SK-N-SH (cell line): ENCODE measurements around the gene RELCH. TPM values are rescaled to one million over a fixed set of nuclear protein-coding genes. Genes with fewer than 3 reads are reported as not detected.

ENCODE experiments used
- CTCF ChIA-PET: fragments of 300-600, 350-600 bp; formaldehyde crosslinking; extraction: SDS; loops from one replicate; lab custom pipeline; 2021; lab: Yijun Ruan, JAX
- POLR2A ChIA-PET: fragments of 350-600 bp; sonication (Branson Sonifier 250); formaldehyde crosslinking; extraction: SDS; loops from one replicate; lab custom pipeline; 2020; ENCODE audit warnings: antibody characterized with exemption, inconsistent platforms; lab: Yijun Ruan, JAX
- DNase-seq: peaks from one replicate; pipeline ENCODE4 v3.0.0; 2012
- H2AFZ ChIP-seq: fragments of 200-600 bp; sonication (generic); 2 replicates; pipeline ENCODE4 v1.8.1; 2016; ENCODE audit warnings: antibody characterized with exemption, mild to moderate bottlenecking, low read depth
- H3F3A ChIP-seq: fragments of 200-600 bp; sonication (generic); replicated peaks from 2 replicates; pipeline ENCODE3; 2016; ENCODE audit warnings: antibody characterized with exemption, mild to moderate bottlenecking; ENCODE audit not compliant: insufficient read depth
- H3K27ac ChIP-seq, 2 experiments: fragments of 200-500 bp in 1 of 2; fragments of 200-600 bp in 1 of 2; sonication (Bioruptor generic) in 1 of 2; sonication (generic), shearing (Covaris generic) in 1 of 2; 2 replicates each; pipeline versions ENCODE4 v1.5.1 to v1.6.1; 2014 to 2016; ENCODE audit warnings: low read depth in 2 of 2, inconsistent platforms in 1 of 2, low read length in 1 of 2, mild to moderate bottlenecking in 1 of 2, mixed read lengths in 1 of 2
- H3K27me3 ChIP-seq: fragments of 200-600 bp; sonication (generic), shearing (Covaris generic); 2 replicates; pipeline ENCODE4 v1.6.1; 2016; ENCODE audit warnings: mixed run types; ENCODE audit not compliant: insufficient read depth
- H3K36me3 ChIP-seq, 2 experiments: fragments of 200-500 bp in 1 of 2; fragments of 200-600 bp in 1 of 2; sonication (Bioruptor generic) in 1 of 2; sonication (generic) in 1 of 2; replicated peaks in 1 of 2; 2 replicates each; pipeline versions ENCODE3 to v1.5.1; 2014 to 2016; ENCODE audit warnings: low read length in 1 of 2, mild to moderate bottlenecking in 1 of 2; ENCODE audit not compliant: insufficient read depth in 2 of 2, control insufficient read depth in 1 of 2
- H3K4me1 ChIP-seq, 2 experiments: fragments of 200-500 bp in 1 of 2; fragments of 200-600 bp in 1 of 2; sonication (Bioruptor generic) in 1 of 2; sonication (generic), shearing (Covaris generic) in 1 of 2; 2 replicates each; pipeline versions ENCODE4 v1.5.1 to v1.6.1; 2014 to 2016; ENCODE audit warnings: low read depth in 1 of 2, low read length in 1 of 2, mixed run types in 1 of 2; ENCODE audit not compliant: insufficient read depth in 2 of 2, control insufficient read depth in 1 of 2
- H3K4me2 ChIP-seq: fragments of 200-600 bp; sonication (generic), shearing (Covaris generic); 2 replicates; pipeline ENCODE4 v1.6.1; 2017; ENCODE audit warnings: mixed run types
- H3K4me3 ChIP-seq, 2 experiments: fragments of 200-500 bp in 1 of 2; fragments of 200-600 bp in 1 of 2; sonication (Bioruptor generic) in 1 of 2; sonication (generic), shearing (Covaris generic) in 1 of 2; 2 replicates each; pipeline versions ENCODE4 v1.5.1 to v1.8.1; 2014 to 2016; ENCODE audit warnings: low read depth in 2 of 2, inconsistent platforms in 1 of 2, low read length in 1 of 2, mild to moderate bottlenecking in 1 of 2, mixed read lengths in 1 of 2, moderate library complexity in 1 of 2
- H3K79me2 ChIP-seq: fragments of 200-600 bp; sonication (generic); 2 replicates; pipeline ENCODE4 v1.8.1; 2017; ENCODE audit warnings: mild to moderate bottlenecking; ENCODE audit not compliant: insufficient read depth
- H3K9ac ChIP-seq: fragments of 200-600 bp; sonication (generic); 2 replicates; pipeline ENCODE4 v1.6.1; 2017; ENCODE audit warnings: mixed run types
- H3K9me2 ChIP-seq: fragments of 200-600 bp; sonication (generic); 2 replicates; pipeline ENCODE4 v1.6.1; 2017; ENCODE audit warnings: mixed run types
- H3K9me3 ChIP-seq: fragments of 200-600 bp; sonication (generic); 2 replicates; pipeline ENCODE4 v1.6.1; 2017; ENCODE audit warnings: mixed run types, mild to moderate bottlenecking, moderate library complexity
- H4K20me1 ChIP-seq: fragments of 200-600 bp; sonication (generic); 2 replicates; pipeline ENCODE4 v1.6.1; 2017; ENCODE audit warnings: mild to moderate bottlenecking, mixed run types; ENCODE audit not compliant: insufficient read depth
- CHD2 ChIP-seq: fragments of 150-350 bp; IDR thresholded peaks from 2 replicates; pipeline ENCODE4 v1.6.1; 2018; ENCODE audit warnings: low read length; ENCODE audit not compliant: partially characterized antibody
- ELF1 ChIP-seq: IDR thresholded peaks from 2 replicates; pipeline ENCODE4 v1.4.0; 2012
- EZH2phosphoT487 ChIP-seq: fragments of 200-600 bp; sonication (generic); IDR thresholded peaks from 2 replicates; pipeline ENCODE4 v1.6.1; 2017; ENCODE audit warnings: low read depth, mixed run types, mild to moderate bottlenecking, antibody characterized with exemption, moderate library complexity, borderline replicate concordance
- GATA2 ChIP-seq: sonication (generic); formaldehyde crosslinking; IDR thresholded peaks from 2 replicates; pipeline ENCODE4 v1.5.0; 2020; ENCODE audit warnings: mild to moderate bottlenecking, missing genetic modification reagents
- MEF2A ChIP-seq: IDR thresholded peaks from 2 replicates; pipeline ENCODE4 v1.4.0; 2012; ENCODE audit warnings: low read depth, borderline replicate concordance
- MXI1 ChIP-seq: IDR thresholded peaks from 2 replicates; pipeline ENCODE4 v1.6.1; 2012; ENCODE audit warnings: mild to moderate bottlenecking, low read depth, low read length, improper control_type of control experiment
- NRF1 ChIP-seq: IDR thresholded peaks from 2 replicates; pipeline ENCODE4 v1.6.1; 2012; ENCODE audit warnings: low read depth, mild to moderate bottlenecking, low read length
- POLR2AphosphoS5 ChIP-seq: IDR thresholded peaks from 2 replicates; pipeline ENCODE4 v1.6.1; 2012; ENCODE audit warnings: low read depth, low read length
- RCOR1 ChIP-seq: fragments of 150-350 bp; IDR thresholded peaks from 2 replicates; pipeline ENCODE4 v1.6.1; 2017; ENCODE audit warnings: antibody characterized with exemption, low read length
- SMC3 ChIP-seq: IDR thresholded peaks from 2 replicates; pipeline ENCODE4 v1.6.1; 2012; ENCODE audit warnings: low read depth, low read length, improper control_type of control experiment
- TAF1 ChIP-seq: IDR thresholded peaks from 2 replicates; pipeline ENCODE4 v1.6.1; 2012; ENCODE audit warnings: low read depth, mild to moderate bottlenecking, low read length, moderate library complexity, borderline replicate concordance
- TCF12 ChIP-seq: IDR thresholded peaks from 2 replicates; pipeline ENCODE4 v1.4.0; 2012
- WGBS: methylation state at CpG from one replicate; pipeline ENCODE4 v1.1.6; 2017; ENCODE audit warnings: low lambda C conversion rate; 5-methylcytosine and 5-hydroxymethylcytosine counted together
- polyA plus RNA-seq, 3 experiments: library from polyadenylated mRNA; depleted of rRNA; stranded (reverse); fragments of >200 nt; gene quantifications; 2 replicates each; pipeline ENCODE4 v1.2.3, GENCODE V29; 2012
- TF ChIP-seq, protein P1 (sequence below): fragments of 200-600 bp; sonication (generic); IDR thresholded peaks from 2 replicates; pipeline ENCODE4 v1.6.1; 2017; ENCODE audit warnings: antibody characterized with exemption, mild to moderate bottlenecking, moderate library complexity
- TF ChIP-seq, protein P2 (sequence below): IDR thresholded peaks from 2 replicates; pipeline ENCODE4 v1.4.0; 2012; ENCODE audit warnings: low read depth, borderline replicate concordance
- TF ChIP-seq, protein P3 (sequence below): IDR thresholded peaks from 2 replicates; pipeline ENCODE4; 2012

RELCH gene
- polyA plus RNA-seq, 1 of the 3 experiments (the other 2 are of a cell fraction), result 7.4 TPM

DNA sequence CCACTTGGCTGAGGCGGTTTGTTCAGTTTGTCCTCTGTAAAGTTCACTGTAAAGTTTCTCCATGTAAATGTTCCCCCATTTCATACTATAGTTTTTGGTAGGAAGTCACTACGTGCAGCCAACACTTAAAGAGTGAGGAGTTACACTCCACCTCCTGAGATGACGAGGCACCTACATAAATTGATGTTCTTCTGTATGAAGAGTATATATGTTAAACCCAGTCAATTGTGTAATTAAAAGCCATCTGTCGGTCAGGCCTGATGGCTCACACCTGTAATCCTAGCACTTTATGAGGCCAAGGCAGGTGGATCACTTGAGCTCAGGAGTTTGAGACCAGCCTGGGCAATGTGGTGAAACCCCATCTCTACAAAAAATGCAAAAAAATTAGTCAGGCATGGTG, 7.8 kb upstream of the RELCH start:
- ChIA-PET POLR2A (no interaction called here), CTCF (interaction anchor here (0.6 to 9.3 kb wide), 4 partner anchors 48 to 597 kb away, joined by 3 to 120 read pairs (median 4); no protein-coding TSS in a partner anchor)

More for the DNA sequence above, 7.8 kb upstream of the RELCH start:
- H3K4me1 ChIP-seq, result no peaks in the 10 kb centered on the region; a peak in 2 of 4 replicates
- H3K9me3 ChIP-seq, result no peaks in the 10 kb centered on the region
- 93% methylated on average over 4 of the region's 4 CpGs for WGBS
- H3K9ac ChIP-seq, result no peak overlapping the region
- H3K9me2 ChIP-seq, result no peaks in the 10 kb centered on the region
- H2AFZ ChIP-seq, result no peak overlapping the region
- TF ChIP-seq MEF2A (no peak), NRF1 (no peak), CHD2 (no peak), TAF1 (no peak), ELF1 (no peak), POLR2AphosphoS5 (no peak), GATA2 (CRISPR knock-in tag) (no peak), MXI1 (no peak), EZH2phosphoT487 (no peak), TCF12 (no peak), SMC3 (no peak), RCOR1 (no peak)
- TF ChIP-seq, protein P1, sequence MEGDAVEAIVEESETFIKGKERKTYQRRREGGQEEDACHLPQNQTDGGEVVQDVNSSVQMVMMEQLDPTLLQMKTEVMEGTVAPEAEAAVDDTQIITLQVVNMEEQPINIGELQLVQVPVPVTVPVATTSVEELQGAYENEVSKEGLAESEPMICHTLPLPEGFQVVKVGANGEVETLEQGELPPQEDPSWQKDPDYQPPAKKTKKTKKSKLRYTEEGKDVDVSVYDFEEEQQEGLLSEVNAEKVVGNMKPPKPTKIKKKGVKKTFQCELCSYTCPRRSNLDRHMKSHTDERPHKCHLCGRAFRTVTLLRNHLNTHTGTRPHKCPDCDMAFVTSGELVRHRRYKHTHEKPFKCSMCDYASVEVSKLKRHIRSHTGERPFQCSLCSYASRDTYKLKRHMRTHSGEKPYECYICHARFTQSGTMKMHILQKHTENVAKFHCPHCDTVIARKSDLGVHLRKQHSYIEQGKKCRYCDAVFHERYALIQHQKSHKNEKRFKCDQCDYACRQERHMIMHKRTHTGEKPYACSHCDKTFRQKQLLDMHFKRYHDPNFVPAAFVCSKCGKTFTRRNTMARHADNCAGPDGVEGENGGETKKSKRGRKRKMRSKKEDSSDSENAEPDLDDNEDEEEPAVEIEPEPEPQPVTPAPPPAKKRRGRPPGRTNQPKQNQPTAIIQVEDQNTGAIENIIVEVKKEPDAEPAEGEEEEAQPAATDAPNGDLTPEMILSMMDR, result no peak
- TF ChIP-seq, protein P2, sequence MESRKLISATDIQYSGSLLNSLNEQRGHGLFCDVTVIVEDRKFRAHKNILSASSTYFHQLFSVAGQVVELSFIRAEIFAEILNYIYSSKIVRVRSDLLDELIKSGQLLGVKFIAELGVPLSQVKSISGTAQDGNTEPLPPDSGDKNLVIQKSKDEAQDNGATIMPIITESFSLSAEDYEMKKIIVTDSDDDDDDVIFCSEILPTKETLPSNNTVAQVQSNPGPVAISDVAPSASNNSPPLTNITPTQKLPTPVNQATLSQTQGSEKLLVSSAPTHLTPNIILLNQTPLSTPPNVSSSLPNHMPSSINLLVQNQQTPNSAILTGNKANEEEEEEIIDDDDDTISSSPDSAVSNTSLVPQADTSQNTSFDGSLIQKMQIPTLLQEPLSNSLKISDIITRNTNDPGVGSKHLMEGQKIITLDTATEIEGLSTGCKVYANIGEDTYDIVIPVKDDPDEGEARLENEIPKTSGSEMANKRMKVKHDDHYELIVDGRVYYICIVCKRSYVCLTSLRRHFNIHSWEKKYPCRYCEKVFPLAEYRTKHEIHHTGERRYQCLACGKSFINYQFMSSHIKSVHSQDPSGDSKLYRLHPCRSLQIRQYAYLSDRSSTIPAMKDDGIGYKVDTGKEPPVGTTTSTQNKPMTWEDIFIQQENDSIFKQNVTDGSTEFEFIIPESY, result no peak
- TF ChIP-seq, protein P3, sequence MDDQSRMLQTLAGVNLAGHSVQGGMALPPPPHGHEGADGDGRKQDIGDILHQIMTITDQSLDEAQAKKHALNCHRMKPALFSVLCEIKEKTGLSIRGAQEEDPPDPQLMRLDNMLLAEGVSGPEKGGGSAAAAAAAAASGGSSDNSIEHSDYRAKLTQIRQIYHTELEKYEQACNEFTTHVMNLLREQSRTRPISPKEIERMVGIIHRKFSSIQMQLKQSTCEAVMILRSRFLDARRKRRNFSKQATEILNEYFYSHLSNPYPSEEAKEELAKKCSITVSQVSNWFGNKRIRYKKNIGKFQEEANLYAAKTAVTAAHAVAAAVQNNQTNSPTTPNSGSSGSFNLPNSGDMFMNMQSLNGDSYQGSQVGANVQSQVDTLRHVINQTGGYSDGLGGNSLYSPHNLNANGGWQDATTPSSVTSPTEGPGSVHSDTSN, result no peak
- H3K36me3 ChIP-seq, result no peaks in the 10 kb centered on the region
- H3K79me2 ChIP-seq, result peaks cover 14% of the 10 kb centered on the region
- no peaks in the 10 kb centered on the region for H3K27me3 ChIP-seq
- no peaks in the 10 kb centered on the region for H3F3A ChIP-seq
- no peak overlapping the region for H3K4me3 ChIP-seq
- DNase-seq, result no peak
- peaks cover 5% of the 10 kb centered on the region; the same call in 1 of the 2 replicates for H4K20me1 ChIP-seq
- H3K27ac ChIP-seq, result no peak overlapping the region
- H3K4me2 ChIP-seq, result no peak overlapping the region
